Measurements from ENCODE around the gene CHRNA4. TPM values are rescaled to one million over a fixed set of nuclear protein-coding genes. Genes with fewer than 3 reads are reported as not detected.

Gene CHRNA4
- polyA plus RNA-seq, 1 donor (not counting 4 experiments of a cell fraction or from before 2014, with no cell fraction given) = not detected

DNA sequence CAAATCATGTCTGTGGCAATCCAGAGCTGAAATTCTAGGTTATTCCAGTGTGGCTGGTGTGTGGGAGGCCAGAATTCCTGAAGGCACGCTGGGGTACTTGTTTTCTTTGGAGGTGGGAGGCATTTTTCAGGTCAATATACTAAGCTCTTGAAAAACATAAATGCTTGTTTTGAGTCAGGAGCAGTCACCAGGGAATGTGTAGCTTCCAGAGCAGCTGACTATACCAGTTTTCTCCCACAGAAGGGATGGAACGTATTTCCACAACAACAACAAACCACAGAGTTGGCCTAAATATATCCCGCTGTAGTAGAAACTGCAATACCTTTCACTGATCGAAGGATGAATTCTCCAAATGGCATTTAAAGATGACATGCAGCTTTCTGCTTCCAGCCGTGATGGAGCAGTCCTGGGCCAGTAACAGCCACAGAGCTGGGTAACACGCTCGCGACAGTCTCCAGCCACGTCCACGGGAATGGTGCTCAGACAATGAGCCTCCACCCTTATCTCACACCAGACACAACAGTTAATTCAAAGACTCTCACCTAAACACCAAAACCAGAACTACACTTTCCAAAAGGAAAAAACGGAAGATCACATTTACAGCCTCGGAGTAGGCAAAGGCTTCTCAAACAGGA is 23.2 kb downstream of the CHRNA4 start:
- no peaks in the 10 kb centered on the region for H3K4me1 ChIP-seq (ENCODE audit: control insufficient read depth, extremely low read depth, insufficient read depth, low read length)
- H4K20me1 ChIP-seq (ENCODE audit: control insufficient read depth, extremely low read depth, insufficient read depth, low read length) = no peaks in the 10 kb centered on the region
- H2AFZ ChIP-seq (ENCODE audit: control insufficient read depth, low read length) = no peak overlapping the region
- no peak overlapping the region for H3K27ac ChIP-seq (ENCODE audit: control insufficient read depth, insufficient read depth, low read length)
- DNase-seq (ENCODE audit: low read depth, low spot score) (no peak), FAIRE-seq (no peak)
- H3K9ac ChIP-seq (ENCODE audit: control insufficient read depth, extremely low read depth, insufficient read depth, low read length) = no peak overlapping the region
- H3K4me2 ChIP-seq (ENCODE audit: control insufficient read depth, extremely low read depth, insufficient read depth, low read depth, low read length) = no peak overlapping the region
- no peaks in the 10 kb centered on the region for H3K36me3 ChIP-seq (ENCODE audit: control insufficient read depth in 2 of 2, extremely low read depth in 1 of 2, insufficient read depth in 2 of 2, low read length in 2 of 2)
- peaks cover 4% of the 10 kb centered on the region for H3K9me3 ChIP-seq (ENCODE audit: control insufficient read depth, low read depth, low read length)
- dilution Hi-C loops (cut with MboI; ENCODE audit: extremely low pct_ligation_motif_present, low sequenced_read_pairs) = no loop called here
- no peaks in the 10 kb centered on the region for H3K9me1 ChIP-seq (ENCODE audit: control insufficient read depth, extremely low read depth, insufficient read depth, low read length)
- TF ChIP-seq, protein P1, sequence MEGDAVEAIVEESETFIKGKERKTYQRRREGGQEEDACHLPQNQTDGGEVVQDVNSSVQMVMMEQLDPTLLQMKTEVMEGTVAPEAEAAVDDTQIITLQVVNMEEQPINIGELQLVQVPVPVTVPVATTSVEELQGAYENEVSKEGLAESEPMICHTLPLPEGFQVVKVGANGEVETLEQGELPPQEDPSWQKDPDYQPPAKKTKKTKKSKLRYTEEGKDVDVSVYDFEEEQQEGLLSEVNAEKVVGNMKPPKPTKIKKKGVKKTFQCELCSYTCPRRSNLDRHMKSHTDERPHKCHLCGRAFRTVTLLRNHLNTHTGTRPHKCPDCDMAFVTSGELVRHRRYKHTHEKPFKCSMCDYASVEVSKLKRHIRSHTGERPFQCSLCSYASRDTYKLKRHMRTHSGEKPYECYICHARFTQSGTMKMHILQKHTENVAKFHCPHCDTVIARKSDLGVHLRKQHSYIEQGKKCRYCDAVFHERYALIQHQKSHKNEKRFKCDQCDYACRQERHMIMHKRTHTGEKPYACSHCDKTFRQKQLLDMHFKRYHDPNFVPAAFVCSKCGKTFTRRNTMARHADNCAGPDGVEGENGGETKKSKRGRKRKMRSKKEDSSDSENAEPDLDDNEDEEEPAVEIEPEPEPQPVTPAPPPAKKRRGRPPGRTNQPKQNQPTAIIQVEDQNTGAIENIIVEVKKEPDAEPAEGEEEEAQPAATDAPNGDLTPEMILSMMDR (optimal IDR thresholded peaks at IDR 0.05 in 1 of 3, IDR thresholded peaks at IDR 0.05 in 1 of 3, conservative IDR thresholded peaks at IDR 0.05 in 1 of 3; ENCODE audit: extremely low read depth in 1 of 3, insufficient read depth in 2 of 3, low read length in 3 of 3) = no peak
- TF ChIP-seq EZH2 (IDR thresholded peaks at IDR 0.05; ENCODE audit: low read length) = no peak
- peaks cover 33% of the 10 kb centered on the region for H3K27me3 ChIP-seq (ENCODE audit: control insufficient read depth, extremely low read depth, insufficient read depth, low read length)
- no peak overlapping the region for H3K4me3 ChIP-seq (ENCODE audit: control insufficient read depth in 2 of 3, extremely low read depth in 1 of 3, insufficient read depth in 2 of 3, low read depth in 1 of 3, low read length in 3 of 3)
- no peaks in the 10 kb centered on the region for H3K79me2 ChIP-seq (ENCODE audit: control insufficient read depth, insufficient read depth, low read length)

DNA sequence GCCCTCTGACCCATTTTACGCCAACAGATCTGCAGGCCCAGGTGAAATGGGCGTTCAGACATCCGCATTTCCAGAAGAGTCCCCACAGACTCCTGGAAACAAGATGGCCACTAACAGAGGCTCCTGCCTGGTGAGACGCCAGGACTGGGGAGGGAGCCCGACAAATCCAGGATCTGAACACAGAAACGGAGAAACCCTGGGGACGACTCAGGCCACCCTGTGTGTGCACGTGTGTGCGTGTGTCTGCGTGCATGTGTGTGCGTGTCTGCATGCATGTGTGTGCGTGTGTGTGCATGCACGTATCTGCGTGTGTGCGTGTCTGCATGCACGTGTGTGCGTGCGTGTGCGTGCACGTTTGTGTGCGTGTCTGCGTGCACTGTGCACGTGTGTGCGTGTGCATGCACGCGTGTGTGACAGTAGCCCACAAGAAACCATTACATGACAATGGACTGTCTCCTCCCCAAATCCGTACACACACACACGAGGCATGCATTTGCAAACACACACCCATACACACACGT is 24.9 kb downstream of the CHRNA4 start:
- dilution Hi-C loops (cut with MboI; ENCODE audit: extremely low pct_ligation_motif_present, low sequenced_read_pairs) = no loop called here
- no peaks in the 10 kb centered on the region for H3K79me2 ChIP-seq (ENCODE audit: control insufficient read depth, insufficient read depth, low read length)
- DNase-seq (ENCODE audit: low read depth, low spot score) = no peak
- no peak overlapping the region for H3K4me3 ChIP-seq (ENCODE audit: control insufficient read depth in 2 of 3, extremely low read depth in 1 of 3, insufficient read depth in 2 of 3, low read depth in 1 of 3, low read length in 3 of 3)
- no peaks in the 10 kb centered on the region for H4K20me1 ChIP-seq (ENCODE audit: control insufficient read depth, extremely low read depth, insufficient read depth, low read length)
- no peaks in the 10 kb centered on the region for H3K4me1 ChIP-seq (ENCODE audit: control insufficient read depth, extremely low read depth, insufficient read depth, low read length)
- H2AFZ ChIP-seq (ENCODE audit: control insufficient read depth, low read length) = no peak overlapping the region
- TF ChIP-seq, protein P1 (optimal IDR thresholded peaks at IDR 0.05 in 1 of 3, IDR thresholded peaks at IDR 0.05 in 1 of 3, conservative IDR thresholded peaks at IDR 0.05 in 1 of 3; ENCODE audit: extremely low read depth in 1 of 3, insufficient read depth in 2 of 3, low read length in 3 of 3) = no peak
- TF ChIP-seq EZH2 (IDR thresholded peaks at IDR 0.05; ENCODE audit: low read length) = no peak
- no peak overlapping the region for H3K9ac ChIP-seq (ENCODE audit: control insufficient read depth, extremely low read depth, insufficient read depth, low read length)
- no peaks in the 10 kb centered on the region for H3K36me3 ChIP-seq (ENCODE audit: control insufficient read depth in 2 of 2, extremely low read depth in 1 of 2, insufficient read depth in 2 of 2, low read length in 2 of 2)
- FAIRE-seq = no peak
- H3K4me2 ChIP-seq (ENCODE audit: control insufficient read depth, extremely low read depth, insufficient read depth, low read depth, low read length) = no peak overlapping the region
- peaks cover 29% of the 10 kb centered on the region for H3K27me3 ChIP-seq (ENCODE audit: control insufficient read depth, extremely low read depth, insufficient read depth, low read length)
- no peaks in the 10 kb centered on the region for H3K9me1 ChIP-seq (ENCODE audit: control insufficient read depth, extremely low read depth, insufficient read depth, low read length)
- H3K9me3 ChIP-seq (ENCODE audit: control insufficient read depth, low read depth, low read length) = peaks cover 6% of the 10 kb centered on the region
- no peak overlapping the region for H3K27ac ChIP-seq (ENCODE audit: control insufficient read depth, insufficient read depth, low read length)
